NCI-H2227 (cell line): ENCODE measurements around the gene CD99.

Experiments
- DNase-seq: peaks from one replicate; lab custom pipeline; 2025; ENCODE audit not compliant: unreplicated experiment; lab: John Stamatoyannopoulos, UW

Gene CD99

DNA sequence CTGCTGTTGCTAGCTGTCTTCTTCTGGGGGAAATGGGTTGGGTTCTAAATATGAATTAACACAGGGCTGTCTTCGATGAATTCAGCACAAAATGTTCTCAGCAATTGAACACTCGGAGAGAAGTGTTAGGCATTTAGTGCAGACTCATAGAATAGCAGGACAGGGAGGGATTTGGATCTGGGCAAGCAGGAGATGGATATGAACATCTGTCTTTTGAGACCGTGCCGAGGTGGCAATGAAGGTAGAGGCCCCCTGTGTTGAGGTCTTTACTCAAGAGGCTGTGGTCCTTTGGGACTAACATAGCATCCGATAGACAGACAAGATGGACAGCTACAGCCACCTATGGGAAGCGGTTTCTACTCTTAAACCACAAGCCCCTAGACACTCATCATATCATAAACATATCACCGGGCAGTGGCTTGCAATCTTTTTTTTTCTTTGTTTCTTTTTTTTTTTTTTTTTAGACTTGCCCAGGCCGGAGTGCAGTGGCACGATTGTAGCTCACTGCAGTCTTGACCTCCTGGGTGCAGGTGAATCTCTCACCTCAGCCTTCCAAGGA is 6.7 kb downstream of the CD99 start:
- no peak for DNase-seq

DNA sequence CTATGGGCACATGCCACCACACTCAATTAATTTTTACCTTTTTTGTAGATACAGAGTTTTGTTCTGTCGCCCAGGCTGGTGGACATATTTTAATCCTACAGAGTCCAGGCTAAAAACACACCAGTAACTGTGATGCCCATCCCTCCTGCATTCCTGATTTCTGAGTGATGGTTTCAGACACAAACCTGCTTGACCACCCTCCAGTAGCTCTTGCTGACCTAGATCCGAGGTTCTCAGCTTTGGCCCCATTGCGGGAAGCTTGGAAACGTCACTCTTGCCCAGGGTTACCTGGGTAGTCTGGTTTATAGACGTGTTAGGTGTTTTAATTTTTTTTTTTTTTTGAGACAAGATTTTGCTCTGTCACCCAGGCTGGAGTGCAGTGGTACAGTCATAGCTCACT is 7.5 kb downstream of the CD99 start:
- no peak for DNase-seq

DNA sequence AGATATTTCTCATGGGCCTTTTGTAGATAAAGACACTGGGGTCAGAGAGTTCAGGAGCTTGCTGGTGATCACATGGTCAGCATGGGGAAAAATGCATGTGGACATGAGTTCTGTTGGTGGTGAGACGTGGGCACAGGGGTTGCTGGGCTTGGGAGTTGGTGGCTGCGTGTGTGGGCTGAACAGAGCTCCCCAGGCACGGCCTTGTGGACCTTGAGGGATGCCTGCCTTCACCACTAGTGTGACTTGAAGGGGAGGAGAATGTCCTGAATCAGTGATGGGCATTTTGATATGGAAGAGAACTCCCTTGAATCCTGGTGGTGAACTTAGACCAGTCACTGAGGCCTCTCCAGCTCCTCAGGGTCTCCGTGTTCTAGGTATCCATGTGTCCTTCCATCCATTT is 8.9 kb downstream of the CD99 start:
- DNase-seq: no peak

DNA sequence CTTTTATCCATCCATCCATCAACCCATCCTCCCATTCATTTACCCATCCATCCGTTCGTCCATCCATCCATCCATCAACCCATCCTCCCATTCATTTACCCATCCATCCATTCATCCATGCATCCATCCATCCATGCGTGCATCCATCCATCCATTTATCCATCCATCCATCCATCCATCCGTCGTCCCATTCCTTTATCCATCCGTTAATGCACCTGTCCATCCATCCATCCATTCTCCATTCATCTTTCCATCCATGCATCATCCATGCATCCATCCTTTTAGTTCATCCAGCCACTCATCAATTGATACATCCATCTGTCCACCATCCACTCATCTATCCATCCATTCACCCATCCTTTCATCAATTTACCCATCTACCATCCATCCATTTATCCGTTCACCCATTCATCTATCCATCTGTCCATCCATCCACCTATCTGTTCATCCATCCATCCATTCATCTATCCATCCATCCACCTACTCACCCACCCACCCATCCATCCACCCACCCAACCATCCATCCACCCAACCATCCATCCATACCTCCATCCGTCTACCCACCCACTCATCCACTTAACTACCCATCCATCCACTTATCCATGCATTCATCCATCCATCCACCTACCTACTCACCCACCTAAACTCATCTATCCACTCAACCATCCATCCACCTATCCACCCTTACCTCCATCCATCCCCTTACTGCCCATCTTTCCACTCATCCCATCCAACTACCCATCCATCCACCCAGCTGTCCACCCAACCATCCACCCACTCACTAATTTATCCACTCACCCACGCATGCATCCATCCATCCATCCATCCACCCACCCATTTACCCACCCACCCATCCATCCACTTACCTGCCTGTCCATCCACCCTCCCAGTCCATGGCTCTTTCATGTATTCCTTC is 9.6 kb downstream of the CD99 start:
- no peak for DNase-seq

DNA sequence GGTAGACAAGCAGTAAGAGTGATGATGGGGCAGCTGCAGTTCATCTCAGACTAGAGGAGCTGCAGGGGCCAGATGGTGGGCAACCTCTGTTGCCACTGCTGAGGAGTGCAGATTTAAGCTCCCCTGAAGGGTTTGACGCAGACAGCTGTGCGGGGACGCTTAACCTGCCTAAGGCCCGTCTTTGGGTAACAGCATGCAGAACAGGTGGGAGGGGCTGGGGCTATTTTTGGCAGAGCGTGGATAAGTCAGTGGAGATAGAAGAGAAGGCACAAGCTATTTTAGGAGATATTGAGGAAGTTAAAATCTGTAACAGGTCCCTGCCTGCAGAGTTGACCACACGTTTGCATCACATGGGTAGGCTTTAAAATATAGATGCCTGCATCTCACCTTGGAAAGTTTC is 10.5 kb downstream of the CD99 start:
- DNase-seq: no peak

DNA sequence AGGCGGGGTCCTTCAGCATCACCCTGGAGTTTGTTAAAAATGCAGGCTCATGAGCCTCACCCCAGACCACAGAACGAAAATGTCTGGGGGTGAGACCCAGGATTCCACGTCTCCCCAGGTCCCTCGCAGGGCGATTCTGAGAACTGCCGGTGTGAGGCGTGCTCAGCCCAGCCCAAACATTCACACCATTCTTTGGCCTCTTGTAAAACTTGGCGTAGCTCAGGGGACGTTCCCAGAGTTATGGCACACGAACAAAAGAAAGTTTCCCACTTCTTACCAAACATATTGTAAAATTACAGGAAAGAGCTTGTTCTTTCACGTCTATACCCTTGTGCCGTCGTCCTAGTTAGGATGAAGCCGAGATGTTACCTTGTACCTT is 12.9 kb downstream of the CD99 start:
- no peak for DNase-seq

DNA sequence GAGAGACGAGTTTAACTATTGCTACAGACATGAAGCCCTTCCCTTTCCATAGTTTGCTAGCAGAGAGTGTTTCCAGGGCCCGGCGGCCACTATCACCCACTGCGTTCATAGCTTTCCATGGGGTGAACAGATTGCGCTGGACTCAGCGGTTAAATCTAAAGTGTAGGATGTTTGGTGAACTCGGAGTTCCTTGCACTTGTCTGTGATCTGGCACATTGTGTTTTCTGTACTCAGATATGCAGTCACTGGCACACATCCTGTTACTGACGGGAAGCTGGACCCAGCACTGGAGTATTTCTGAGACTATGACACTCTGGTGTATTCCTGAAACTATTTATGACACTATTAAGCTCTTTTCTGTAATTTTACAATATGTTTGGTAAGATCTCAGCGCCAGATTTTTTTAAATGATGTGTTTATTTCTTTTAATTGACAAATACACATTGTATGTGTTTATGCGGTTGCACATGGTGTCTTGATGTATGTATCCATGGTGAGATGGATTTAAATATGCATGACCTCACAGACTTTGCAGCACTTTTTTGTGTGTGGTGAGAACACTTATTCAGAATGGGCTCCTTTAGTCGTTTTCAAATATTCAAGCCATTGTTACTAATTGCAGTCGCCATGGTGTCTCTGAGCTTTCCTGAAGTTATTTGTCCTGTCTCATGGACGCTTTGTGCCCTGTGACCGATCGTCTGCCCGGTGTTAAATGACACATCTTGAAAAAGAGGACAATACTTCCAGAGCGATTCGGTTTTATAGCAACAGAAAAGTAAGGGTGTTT is 14.1 kb downstream of the CD99 start:
- DNase-seq: no peak

DNA sequence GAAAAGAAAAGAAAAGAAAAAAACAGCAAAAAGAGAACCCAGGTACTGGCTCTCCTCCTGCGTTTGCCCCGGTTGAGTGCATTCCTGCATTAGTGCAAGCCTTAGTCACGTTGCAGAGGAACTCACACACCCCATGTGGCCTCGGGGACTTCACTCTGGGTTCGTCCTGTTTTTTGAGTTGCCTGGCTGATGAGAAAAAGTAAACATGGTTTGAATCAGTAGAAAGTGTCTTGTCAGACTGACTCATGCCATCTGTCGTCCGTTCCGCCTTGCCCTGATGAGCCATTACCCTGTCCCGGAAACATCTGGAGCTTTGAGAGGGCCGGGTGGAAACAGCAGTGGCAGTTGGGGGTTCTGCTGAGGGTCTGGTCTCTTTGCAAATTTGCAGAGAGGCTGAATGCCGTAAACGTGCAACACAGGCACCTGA is 16.3 kb downstream of the CD99 start:
- no peak for DNase-seq

DNA sequence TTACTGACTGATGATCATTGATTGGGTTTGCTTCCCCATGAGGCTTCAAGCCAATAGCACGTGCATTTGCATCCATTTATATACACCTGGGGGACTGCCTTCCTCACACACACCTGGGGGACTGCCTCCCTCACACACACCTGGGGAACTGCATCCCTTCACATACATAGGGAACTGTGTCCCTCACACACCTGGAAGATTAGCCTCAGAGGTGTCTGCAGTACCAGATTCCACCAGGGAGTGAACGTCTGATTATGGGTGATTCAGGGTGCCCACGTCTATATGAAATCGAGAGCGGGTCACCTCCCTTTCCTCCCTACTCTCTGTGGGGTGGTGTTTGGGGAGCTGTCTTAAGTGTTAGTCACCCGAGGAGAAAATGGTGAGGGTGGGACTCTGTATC is 16.9 kb downstream of the CD99 start:
- no peak for DNase-seq

DNA sequence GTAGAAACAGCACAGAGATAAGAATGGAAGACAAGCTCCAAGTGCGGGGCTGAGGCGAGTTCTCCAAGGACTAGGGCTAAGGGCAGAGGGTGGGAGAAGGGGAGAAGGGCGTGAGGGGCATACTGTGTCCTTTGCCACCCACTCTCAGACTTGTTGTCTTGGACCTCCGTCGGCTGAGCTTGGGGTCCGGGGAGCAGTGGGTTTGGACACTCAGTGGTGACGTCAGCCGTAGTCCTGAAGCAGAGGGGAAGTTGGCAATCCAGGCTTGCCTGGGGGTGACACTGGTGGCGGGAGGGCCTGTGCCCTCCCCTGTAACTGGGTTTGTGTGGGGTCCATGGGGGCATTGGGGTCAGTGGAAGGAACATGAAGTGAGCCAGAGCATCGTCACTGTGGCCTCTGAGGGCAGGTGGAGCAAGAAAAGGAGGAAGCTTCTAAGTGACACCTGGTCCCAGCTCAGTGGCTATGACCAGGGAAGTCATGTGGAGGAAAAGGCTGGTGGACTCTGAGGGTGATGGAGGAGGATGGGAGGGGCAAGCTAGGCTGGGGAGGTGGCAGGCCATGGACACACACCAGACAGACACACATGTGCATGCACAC is 17.6 kb downstream of the CD99 start:
- DNase-seq: no peak

DNA sequence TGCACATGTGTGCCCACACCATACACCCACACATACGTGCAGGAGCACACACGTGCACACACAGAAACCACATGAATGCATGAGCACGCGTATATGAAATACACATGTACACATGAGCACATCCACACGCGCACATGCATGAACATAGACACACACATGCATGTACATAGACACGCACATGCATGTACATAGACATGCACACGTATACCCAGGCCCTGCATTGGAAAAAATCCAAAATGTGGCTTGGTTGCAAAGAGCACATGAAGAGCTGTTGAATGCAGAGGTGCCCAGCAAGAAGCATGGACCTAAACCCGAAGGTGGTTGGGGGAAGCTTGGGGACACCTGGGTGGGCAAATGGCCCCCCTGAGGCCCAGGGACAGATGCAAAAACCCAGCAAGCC is 18.5 kb downstream of the CD99 start:
- no peak for DNase-seq

DNA sequence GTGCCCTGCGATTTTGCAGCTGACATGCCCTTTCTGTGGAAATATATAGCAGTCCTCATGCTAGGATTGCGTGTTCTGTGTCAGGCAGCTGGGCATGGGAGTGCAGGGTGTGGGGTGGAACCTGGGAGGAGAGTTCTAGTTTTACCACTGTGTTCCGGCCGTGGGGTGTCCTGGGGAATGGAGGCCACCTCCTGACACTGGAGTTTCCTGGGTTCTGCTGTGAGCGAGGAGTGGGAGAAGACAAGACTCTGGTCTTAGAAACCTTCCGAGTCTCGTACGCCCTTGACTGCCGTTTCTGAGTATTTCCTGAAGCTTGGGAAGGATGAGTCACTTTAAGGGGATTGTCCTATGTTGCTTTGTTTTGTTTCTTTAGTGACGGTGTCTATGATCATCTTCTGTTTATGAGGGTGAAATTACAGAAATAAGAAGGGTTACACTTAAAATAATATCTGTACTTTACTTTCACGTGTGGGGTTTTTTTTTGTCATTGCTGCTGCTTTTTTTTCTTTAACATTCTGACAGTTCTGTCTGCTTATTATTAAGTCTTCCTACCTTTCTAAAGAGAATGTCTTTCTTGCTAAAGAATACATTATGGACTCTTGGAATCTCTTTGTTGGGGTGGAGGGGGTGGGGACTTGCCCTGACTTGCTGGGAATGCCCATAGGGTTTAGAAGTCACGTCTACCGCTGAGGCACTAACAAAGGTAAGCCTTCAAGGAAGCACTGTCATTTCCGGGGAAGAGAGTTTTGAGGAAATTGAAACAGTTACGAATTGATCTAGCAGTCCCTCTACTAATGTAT is 19.1 kb downstream of the CD99 start:
- no peak for DNase-seq

DNA sequence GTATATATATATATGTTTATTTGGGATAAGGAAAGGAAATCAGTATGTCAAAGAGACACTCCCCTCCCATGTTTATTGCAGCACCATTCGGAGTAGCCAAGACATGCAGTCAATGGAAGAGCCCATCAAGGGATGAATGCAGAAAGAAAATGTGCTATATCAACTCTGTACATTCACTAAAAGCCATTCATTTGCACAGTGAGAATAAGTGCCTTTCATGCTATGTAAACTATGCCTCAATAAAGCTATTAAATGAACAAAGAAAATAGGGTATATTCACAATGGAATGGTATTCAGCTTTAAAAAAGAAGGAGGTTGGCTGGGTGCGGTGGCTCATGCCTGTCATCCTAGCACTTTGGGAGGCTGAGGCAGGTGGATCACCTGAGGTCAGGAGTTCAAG is 20.3 kb downstream of the CD99 start:
- DNase-seq: no peak

DNA sequence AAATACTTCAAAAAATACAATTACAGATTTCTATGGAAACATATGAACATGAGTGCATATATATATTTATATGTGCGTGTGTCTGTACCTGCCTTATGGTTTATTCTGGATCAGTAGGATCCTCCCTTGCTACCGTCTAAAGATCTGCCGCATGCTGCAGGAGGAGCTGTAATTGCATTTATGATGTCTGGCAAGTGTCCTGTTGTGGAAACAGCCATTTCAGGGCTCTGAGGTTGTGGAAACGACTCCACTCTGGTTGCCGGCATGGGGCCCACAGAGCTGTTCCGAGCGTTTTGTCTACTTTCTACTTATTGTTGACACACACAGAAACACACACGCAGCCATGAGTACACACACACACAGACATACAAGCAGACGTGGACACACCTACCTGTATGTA is 21.3 kb downstream of the CD99 start:
- no peak for DNase-seq

DNA sequence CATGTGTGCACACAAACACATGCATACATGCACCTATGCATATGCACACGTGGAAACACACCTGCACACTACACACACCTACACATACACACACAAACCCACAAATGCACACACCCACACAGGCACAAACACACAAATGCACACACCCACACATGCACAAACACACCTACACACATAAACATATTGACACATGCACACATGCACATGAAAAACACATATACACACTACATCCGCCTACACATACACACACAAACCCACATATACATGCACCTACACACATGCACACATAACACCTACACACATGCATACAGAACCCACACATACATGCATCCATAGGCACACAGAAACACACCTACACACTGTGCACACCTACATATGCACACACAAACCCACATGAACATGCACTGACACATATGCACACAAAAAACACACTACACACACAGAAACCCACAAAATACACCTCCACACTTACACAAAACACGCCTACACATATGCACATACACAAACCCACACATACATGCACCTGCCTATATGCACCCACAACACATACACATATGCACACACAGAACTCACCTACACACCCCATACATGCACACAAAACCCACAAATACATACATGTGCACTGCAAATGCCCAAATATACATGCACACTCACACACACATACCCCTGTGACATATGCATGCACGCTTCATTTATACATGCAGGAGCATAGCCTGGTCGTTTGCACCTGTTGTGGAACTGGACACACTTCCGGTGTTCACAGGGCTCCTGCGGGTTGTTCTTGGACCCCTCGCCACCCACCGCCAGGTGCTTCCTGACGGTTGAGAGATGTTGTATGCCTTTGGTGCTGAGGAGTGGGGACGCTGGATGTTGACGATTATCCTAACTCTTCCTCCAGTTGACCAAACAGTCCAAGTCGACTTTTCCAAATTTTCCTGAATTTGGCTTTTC is 22.1 kb downstream of the CD99 start:
- DNase-seq: no peak

DNA sequence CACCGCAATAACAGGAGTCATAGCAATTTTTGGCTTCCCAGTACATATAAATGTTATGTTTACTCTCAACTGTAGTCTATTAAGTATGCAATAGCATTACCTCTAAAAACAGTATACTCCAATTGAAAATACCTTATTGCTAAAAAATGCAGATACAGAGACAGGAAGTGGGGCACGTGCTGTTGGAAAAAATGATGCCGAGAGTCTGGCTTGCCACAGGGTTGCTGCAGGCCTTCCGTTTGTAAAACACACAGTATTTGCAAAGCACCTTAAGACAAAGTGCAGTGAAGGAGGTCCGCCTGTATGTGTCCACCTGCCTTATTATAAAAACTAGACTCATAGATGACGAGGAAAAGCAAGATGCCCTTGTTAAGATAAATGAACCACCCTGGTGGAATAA is 23.5 kb downstream of the CD99 start:
- no peak for DNase-seq

DNA sequence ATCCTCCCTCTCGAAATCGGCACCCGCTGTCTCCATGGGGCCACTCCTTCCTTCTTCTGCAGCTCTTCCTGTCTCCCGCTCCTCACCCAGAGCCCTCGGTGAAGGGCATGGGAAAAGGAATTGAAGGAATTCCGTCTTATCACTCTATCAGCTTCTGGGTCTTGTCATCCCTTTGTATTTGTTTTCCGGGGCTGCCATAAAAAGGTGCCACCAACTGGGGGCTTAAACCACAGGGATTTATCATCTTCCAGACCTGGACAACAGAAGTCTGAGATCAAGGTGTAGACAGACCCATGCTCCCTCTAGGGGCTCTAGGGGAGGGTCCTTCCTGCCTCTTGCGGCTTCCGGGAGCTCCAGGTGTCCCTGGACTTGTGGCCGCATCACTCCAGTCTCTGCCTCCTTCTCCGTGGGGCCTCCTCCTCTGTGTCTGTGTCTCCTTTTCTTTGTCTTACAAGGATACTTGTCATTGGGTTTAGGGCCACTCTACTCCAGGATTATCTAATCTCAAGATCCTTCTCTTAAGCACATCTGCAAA is 24.0 kb downstream of the CD99 start:
- no peak for DNase-seq

DNA sequence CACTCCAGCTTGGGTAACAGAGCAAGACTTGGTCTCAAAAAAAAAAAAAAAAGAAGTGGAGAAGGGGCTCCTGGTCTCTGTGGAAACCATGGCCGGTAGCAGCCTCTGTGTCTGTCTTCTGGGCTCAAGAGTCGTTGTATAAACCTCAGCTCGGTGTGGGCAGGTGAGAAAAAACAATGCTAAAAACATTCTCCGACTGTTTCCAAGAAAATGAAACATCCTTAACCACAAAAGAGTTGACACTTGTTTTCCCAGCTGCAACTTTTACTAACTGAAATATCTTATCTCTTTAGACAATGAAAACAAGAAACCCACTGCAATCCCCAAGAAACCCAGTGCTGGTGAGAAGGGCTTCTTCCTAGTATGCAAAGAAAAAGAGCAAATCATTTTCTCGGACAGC is 26.2 kb downstream of the CD99 start:
- no peak for DNase-seq

DNA sequence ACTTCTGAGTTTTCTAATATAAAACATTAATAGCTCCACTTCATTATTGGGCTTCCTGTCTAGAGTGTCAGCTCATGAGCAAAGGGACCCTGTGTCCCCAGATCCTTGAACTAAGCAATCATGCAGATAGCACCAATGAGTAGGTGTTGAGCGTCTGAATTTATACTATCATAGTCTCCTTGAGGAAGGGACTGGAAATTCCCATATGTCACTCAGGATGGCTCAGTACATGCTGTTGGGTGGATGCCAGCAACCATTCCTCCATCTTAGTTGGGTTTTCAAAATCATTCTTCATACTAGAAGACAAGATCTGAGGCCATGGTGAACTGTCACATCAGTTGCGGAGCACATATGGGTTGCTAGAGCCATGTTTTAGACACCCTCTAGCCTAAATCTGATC is 27.7 kb downstream of the CD99 start:
- no peak for DNase-seq
